K562 (cell line): Measurements from ENCODE around the gene THAP2. TPM values are rescaled to one million over a fixed set of nuclear protein-coding genes. Genes with fewer than 3 reads are reported as not detected.
A peak's percentile ranks its signal among the peaks of the same experiment; 100 is the strongest.

Experiments used
- BRD9 ChIP-seq: fragments of 450-650 bp; IDR thresholded peaks from 2 replicates; pipeline ENCODE4 v1.6.1; 2018; ENCODE audit warnings: low read depth; ENCODE audit not compliant: partially characterized antibody
- C11orf30 ChIP-seq: fragments of 450-650 bp; IDR thresholded peaks from 2 replicates; pipeline ENCODE4 v1.6.1; 2016; ENCODE audit warnings: low read depth, mild to moderate bottlenecking
- DMBX1 ChIP-seq: fragments of 250-450 bp; sonication (Bioruptor Pico); IDR thresholded peaks from 2 replicates; pipeline ENCODE4 v1.8.0; 2022; ENCODE audit warnings: inconsistent platforms, mild to moderate bottlenecking, moderate library complexity, borderline replicate concordance
- KDM1A ChIP-seq, 2 experiments: fragments of 450-650 bp; IDR thresholded peaks; 2 replicates each; pipeline ENCODE4 v1.6.1; 2016; ENCODE audit warnings: mild to moderate bottlenecking in 2 of 2
- MXI1 ChIP-seq: IDR thresholded peaks from 2 replicates; pipeline ENCODE4 v1.6.1; 2011; ENCODE audit warnings: low read depth, mild to moderate bottlenecking, improper control_type of control experiment, low read length
- NELFE ChIP-seq: IDR thresholded peaks from 2 replicates; pipeline ENCODE4 v1.6.1; 2011; ENCODE audit warnings: mild to moderate bottlenecking; ENCODE audit not compliant: insufficient read depth, insufficient read length
- NFIX ChIP-seq: fragments of 250-450 bp; sonication (Bioruptor Pico); IDR thresholded peaks from 2 replicates; pipeline ENCODE4 v1.4.0; 2020; ENCODE audit warnings: low read depth, mild to moderate bottlenecking, moderate library complexity
- POLR2AphosphoS5 ChIP-seq: IDR thresholded peaks from 2 replicates; pipeline ENCODE4 v1.6.1; 2011; ENCODE audit warnings: mild to moderate bottlenecking, low read depth, low read length, moderate library complexity; ENCODE audit not compliant: control insufficient read depth, insufficient read depth
- PURB ChIP-seq: sonication (generic); formaldehyde crosslinking; IDR thresholded peaks from 2 replicates; pipeline ENCODE4 v1.9.0; 2021; ENCODE audit warnings: low read depth, mild to moderate bottlenecking, missing genetic modification reagents
- RFX1 ChIP-seq: fragments of 450-650 bp; IDR thresholded peaks from 2 replicates; pipeline ENCODE4 v1.6.1; 2016; ENCODE audit warnings: mild to moderate bottlenecking, moderate library complexity
- UBTF ChIP-seq, 2 experiments: IDR thresholded peaks; 2 replicates each; pipeline ENCODE4 v1.6.1; 2012; ENCODE audit warnings: improper control_type of control experiment in 2 of 2, low read depth in 2 of 2, low read length in 2 of 2, borderline replicate concordance in 1 of 2
- ZBTB33 ChIP-seq: sonication (generic); formaldehyde crosslinking; IDR thresholded peaks from 2 replicates; pipeline ENCODE4 v1.8.1; 2023; ENCODE audit warnings: mild to moderate bottlenecking, missing genetic modification reagents
- ZBTB9 ChIP-seq: fragments of 450-650 bp; formaldehyde crosslinking; IDR thresholded peaks from 2 replicates; pipeline ENCODE4 v1.4.0; 2020; ENCODE audit warnings: mild to moderate bottlenecking, moderate library complexity
- ZNF165 ChIP-seq: fragments of 250-450 bp; sonication (Bioruptor Pico); IDR thresholded peaks from 2 replicates; pipeline ENCODE4 v1.4.0; 2020; ENCODE audit warnings: borderline replicate concordance
- ZNF280A ChIP-seq: fragments of 450-650 bp; IDR thresholded peaks from 2 replicates; pipeline ENCODE4 v1.6.1; 2018; ENCODE audit warnings: mild to moderate bottlenecking, low read depth; ENCODE audit not compliant: partially characterized antibody
- ZNF444 ChIP-seq: fragments of 250-450 bp; sonication (Bioruptor Pico); IDR thresholded peaks from 2 replicates; pipeline ENCODE4 v1.4.0; 2020; ENCODE audit warnings: mild to moderate bottlenecking, moderate library complexity
- polyA plus RNA-seq, 8 experiments: library from polyadenylated mRNA; depleted of rRNA in 4 of 8; stranded (reverse) in 5 of 8; unstranded in 3 of 8; fragments of >200 nt; fragmentation: Nextera tagmentation in 2 of 8; fragmentation: Illumina TruSeq in 1 of 8; extraction: Ambion mirVana in 2 of 8; extraction: Trizol in 1 of 8; gene quantifications; 2 replicates each; pipeline versions ENCODE4 v1.2.1 to v1.2.3, GENCODE V29; 2011 to 2014; ENCODE audit warnings: inconsistent platforms in 1 of 8, missing spikeins in 1 of 8
- total RNA-seq, 7 experiments: library from RNA; depleted of rRNA in 6 of 7; stranded (reverse); fragments of >200 nt in 6 of 7; fragmentation: Illumina TruSeq in 2 of 7; extraction: Trizol in 2 of 7; gene quantifications; 2 replicates each; pipeline versions ENCODE4 v1.2.1 to v1.2.3, GENCODE V29; 2011 to 2021; ENCODE audit warnings: low replicate concordance in 1 of 7
- TF ChIP-seq, protein P1 (sequence below): fragments of 150-350 bp; IDR thresholded peaks from 2 replicates; pipeline ENCODE4 v1.6.1; 2014; ENCODE audit warnings: low read depth, mild to moderate bottlenecking, low read length, borderline replicate concordance

THAP2 gene
- total and polyA plus RNA-seq, 9 of the 15 experiments (the other 6 are each of a cell fraction or from before 2014, with no cell fraction given) = 1.8 to 18.9 (median 7.3) TPM

GRCh38 chr12:71671311-71671710 is 7.2 kb downstream of the THAP2 start (continued):
- TF ChIP-seq ZNF444 (CRISPR knock-in tag) (no peak), ZNF280A (no peak), ZBTB33 (CRISPR knock-in tag) (no peak), NELFE (no peak), PURB (CRISPR knock-in tag) (no peak), ZNF165 (CRISPR knock-in tag) (no peak), UBTF (IDR thresholded peaks at IDR 0.05; ENCODE audit: borderline replicate concordance in 1 of 2, low read depth in 2 of 2, low read length in 2 of 2) (no peak), BRD9 (no peak), ZBTB9 (no peak), MXI1 (no peak), RFX1 (no peak), C11orf30 (peak; percentile 22; the same call in 1 of the 2 replicates), DMBX1 (CRISPR knock-in tag) (no peak), POLR2AphosphoS5 (no peak), KDM1A (IDR thresholded peaks at IDR 0.05) (0 out of 4 replicates have a peak, but pooled peaks of 1 of the 2 experiments have one; percentile 15), NFIX (CRISPR knock-in tag) (no peak)
- TF ChIP-seq, protein P1, sequence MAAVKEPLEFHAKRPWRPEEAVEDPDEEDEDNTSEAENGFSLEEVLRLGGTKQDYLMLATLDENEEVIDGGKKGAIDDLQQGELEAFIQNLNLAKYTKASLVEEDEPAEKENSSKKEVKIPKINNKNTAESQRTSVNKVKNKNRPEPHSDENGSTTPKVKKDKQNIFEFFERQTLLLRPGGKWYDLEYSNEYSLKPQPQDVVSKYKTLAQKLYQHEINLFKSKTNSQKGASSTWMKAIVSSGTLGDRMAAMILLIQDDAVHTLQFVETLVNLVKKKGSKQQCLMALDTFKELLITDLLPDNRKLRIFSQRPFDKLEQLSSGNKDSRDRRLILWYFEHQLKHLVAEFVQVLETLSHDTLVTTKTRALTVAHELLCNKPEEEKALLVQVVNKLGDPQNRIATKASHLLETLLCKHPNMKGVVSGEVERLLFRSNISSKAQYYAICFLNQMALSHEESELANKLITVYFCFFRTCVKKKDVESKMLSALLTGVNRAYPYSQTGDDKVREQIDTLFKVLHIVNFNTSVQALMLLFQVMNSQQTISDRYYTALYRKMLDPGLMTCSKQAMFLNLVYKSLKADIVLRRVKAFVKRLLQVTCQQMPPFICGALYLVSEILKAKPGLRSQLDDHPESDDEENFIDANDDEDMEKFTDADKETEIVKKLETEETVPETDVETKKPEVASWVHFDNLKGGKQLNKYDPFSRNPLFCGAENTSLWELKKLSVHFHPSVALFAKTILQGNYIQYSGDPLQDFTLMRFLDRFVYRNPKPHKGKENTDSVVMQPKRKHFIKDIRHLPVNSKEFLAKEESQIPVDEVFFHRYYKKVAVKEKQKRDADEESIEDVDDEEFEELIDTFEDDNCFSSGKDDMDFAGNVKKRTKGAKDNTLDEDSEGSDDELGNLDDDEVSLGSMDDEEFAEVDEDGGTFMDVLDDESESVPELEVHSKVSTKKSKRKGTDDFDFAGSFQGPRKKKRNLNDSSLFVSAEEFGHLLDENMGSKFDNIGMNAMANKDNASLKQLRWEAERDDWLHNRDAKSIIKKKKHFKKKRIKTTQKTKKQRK = no peak
